Duodenal mucosa (tissue), 2 donors: ENCODE measurements around the gene KRT84.

Experiments used
- H3K27ac ChIP-seq: one replicate; pipeline ENCODE4 v1.7.0; 2013; ENCODE audit warnings: low read depth, low read length
- H3K27me3 ChIP-seq, 2 donors: one replicate each; pipeline ENCODE4 v1.7.0; 2013; ENCODE audit warnings: low read length in 2 of 2, control low read depth in 1 of 2; ENCODE audit not compliant: insufficient read depth in 2 of 2, control insufficient read depth in 1 of 2
- H3K36me3 ChIP-seq, 2 donors: one replicate each; pipeline ENCODE4 v1.7.0; 2013; ENCODE audit warnings: low read length in 2 of 2, control low read depth in 1 of 2; ENCODE audit not compliant: insufficient read depth in 2 of 2, control insufficient read depth in 1 of 2
- H3K4me1 ChIP-seq, 2 donors: one replicate each; pipeline ENCODE4 v1.7.0; 2013; ENCODE audit warnings: low read length in 2 of 2, control low read depth in 1 of 2; ENCODE audit not compliant: insufficient read depth in 2 of 2, control insufficient read depth in 1 of 2
- H3K4me3 ChIP-seq, 2 donors: one replicate each; pipeline ENCODE4 v1.7.0; 2013; ENCODE audit warnings: low read length in 2 of 2, low read depth in 1 of 2
- H3K9ac ChIP-seq, 2 donors: one replicate each; pipeline ENCODE4 v1.7.0; 2013; ENCODE audit warnings: low read length in 2 of 2, low read depth in 1 of 2
- H3K9me3 ChIP-seq, 2 donors: one replicate each; pipeline ENCODE4 v1.7.0; 2013; ENCODE audit warnings: low read length in 2 of 2, control low read depth in 1 of 2; ENCODE audit not compliant: control insufficient read depth in 1 of 2

The KRT84 gene

GRCh38 chr12:52371716-52372115 lies 13.7 kb downstream of the KRT84 start:
- no peak overlapping the region for H3K4me3 ChIP-seq
- peaks cover 0 to 6% of the 10 kb centered on the region in 2 donors for H3K4me1 ChIP-seq
- no peak overlapping the region for H3K27ac ChIP-seq
- no peak overlapping the region for H3K9ac ChIP-seq
- no peaks in the 10 kb centered on the region for H3K27me3 ChIP-seq
- H3K9me3 ChIP-seq = no peaks in the 10 kb centered on the region
- H3K36me3 ChIP-seq = no peaks in the 10 kb centered on the region

- no peak overlapping the region for H3K9ac ChIP-seq
- no peaks in the 10 kb centered on the region for H3K36me3 ChIP-seq
- peaks cover 0 to 4% of the 10 kb centered on the region in 2 donors for H3K27me3 ChIP-seq
- H3K27ac ChIP-seq = no peak overlapping the region
- H3K4me1 ChIP-seq = peaks cover 0 to 6% of the 10 kb centered on the region in 2 donors
- no peaks in the 10 kb centered on the region for H3K9me3 ChIP-seq
- H3K4me3 ChIP-seq = no peak overlapping the region
These were observed 14.4 kb downstream of the KRT84 start for GRCh38 chr12:52370926-52371608.

GRCh38 chr12:52369809-52370208 lies 15.6 kb downstream of the KRT84 start:
- H3K4me3 ChIP-seq = no peak overlapping the region
- no peaks in the 10 kb centered on the region for H3K9me3 ChIP-seq
- no peak overlapping the region for H3K9ac ChIP-seq
- peaks cover 0 to 4% of the 10 kb centered on the region in 2 donors for H3K27me3 ChIP-seq
- H3K36me3 ChIP-seq = no peaks in the 10 kb centered on the region
- no peak overlapping the region for H3K27ac ChIP-seq
- H3K4me1 ChIP-seq = peaks cover 0 to 6% of the 10 kb centered on the region in 2 donors

- Histone ChIP-seq H3K4me3 (no peak overlapping the region), H3K36me3 (no peaks in the 10 kb centered on the region), H3K4me1 (peaks cover 0 to 6% of the 10 kb centered on the region in 2 donors), H3K27ac (no peak overlapping the region), H3K27me3 (peaks cover 0 to 4% of the 10 kb centered on the region in 2 donors), H3K9me3 (no peaks in the 10 kb centered on the region), H3K9ac (no peak overlapping the region)
These were observed 16.2 kb downstream of the KRT84 start for GRCh38 chr12:52369211-52369610.

- H3K9ac ChIP-seq = no peak overlapping the region
- no peaks in the 10 kb centered on the region for H3K36me3 ChIP-seq
- peaks cover 0 to 4% of the 10 kb centered on the region in 2 donors for H3K27me3 ChIP-seq
- no peaks in the 10 kb centered on the region for H3K9me3 ChIP-seq
- H3K27ac ChIP-seq = no peak overlapping the region
- H3K4me1 ChIP-seq = peaks cover 0 to 6% of the 10 kb centered on the region in 2 donors
- no peak overlapping the region for H3K4me3 ChIP-seq
These were observed 16.9 kb downstream of the KRT84 start for GRCh38 chr12:52368508-52368907.

- Histone ChIP-seq H3K9me3 (no peaks in the 10 kb centered on the region), H3K4me1 (peaks cover 0 to 6% of the 10 kb centered on the region in 2 donors), H3K27me3 (peaks cover 0 to 4% of the 10 kb centered on the region in 2 donors), H3K36me3 (no peaks in the 10 kb centered on the region), H3K9ac (no peak overlapping the region), H3K27ac (no peak overlapping the region), H3K4me3 (no peak overlapping the region)
These were observed 17.6 kb downstream of the KRT84 start for GRCh38 chr12:52367876-52368275.

- Histone ChIP-seq H3K27me3 (peaks cover 0 to 4% of the 10 kb centered on the region in 2 donors), H3K9me3 (no peaks in the 10 kb centered on the region), H3K4me3 (no peak within 1 kb of the TSS), H3K27ac (no peak within 1 kb of the TSS), H3K4me1 (peaks cover 0 to 6% of the 10 kb centered on the region in 2 donors), H3K36me3 (no peaks in the 10 kb centered on the region), H3K9ac (no peak within 1 kb of the TSS)
These were observed 18.5 kb downstream of the KRT84 start, which contains the start of gene KRT85 for GRCh38 chr12:52366738-52367485. Gene KRT85, minus strand, starts transcription at chr12:52367481. Its CDS starts 76 bp downstream, at chr12:52367405.

- H3K4me1 ChIP-seq = no peaks in the 10 kb centered on the region
- no peak overlapping the region for H3K27ac ChIP-seq
- no peak overlapping the region for H3K9ac ChIP-seq
- H3K9me3 ChIP-seq = no peaks in the 10 kb centered on the region
- H3K36me3 ChIP-seq = no peaks in the 10 kb centered on the region
- peaks cover 0 to 4% of the 10 kb centered on the region in 2 donors for H3K27me3 ChIP-seq
- no peak overlapping the region for H3K4me3 ChIP-seq
These were observed 20.5 kb downstream of the KRT84 start for GRCh38 chr12:52364901-52365489.

- H3K4me3 ChIP-seq = no peak overlapping the region
- no peaks in the 10 kb centered on the region for H3K36me3 ChIP-seq
- H3K27me3 ChIP-seq = peaks cover 0 to 4% of the 10 kb centered on the region in 2 donors
- no peaks in the 10 kb centered on the region for H3K9me3 ChIP-seq
- H3K27ac ChIP-seq = no peak overlapping the region
- H3K4me1 ChIP-seq = no peaks in the 10 kb centered on the region
- H3K9ac ChIP-seq = no peak overlapping the region
These were observed 21.4 kb downstream of the KRT84 start for GRCh38 chr12:52364061-52364460.

GRCh38 chr12:52363111-52363679 lies 22.3 kb downstream of the KRT84 start:
- Histone ChIP-seq H3K36me3 (no peaks in the 10 kb centered on the region), H3K4me3 (no peak overlapping the region), H3K9me3 (no peaks in the 10 kb centered on the region), H3K4me1 (no peaks in the 10 kb centered on the region), H3K27ac (no peak overlapping the region), H3K27me3 (peaks cover 0 to 4% of the 10 kb centered on the region in 2 donors), H3K9ac (no peak overlapping the region)
